Measurements from ENCODE around the gene HTR1B.

GRCh38 chr6:77425216-77425615 lies 38.1 kb downstream of the HTR1B start:
- TF ChIP-seq CTCF (IDR thresholded peaks at IDR 0.05; ENCODE audit: low read depth, low read length) = no peak
- no peak for TF ChIP-seq EZH2phosphoT487 (IDR thresholded peaks at IDR 0.05; ENCODE audit: low read depth)
